Measurements from ENCODE around the gene NLN.
"Not testable (repeated sequence)": the region's sequence is repeated elsewhere in the genome, so short reads cannot be mapped to it uniquely, and the experiment has no call there.

The NLN gene

DNA sequence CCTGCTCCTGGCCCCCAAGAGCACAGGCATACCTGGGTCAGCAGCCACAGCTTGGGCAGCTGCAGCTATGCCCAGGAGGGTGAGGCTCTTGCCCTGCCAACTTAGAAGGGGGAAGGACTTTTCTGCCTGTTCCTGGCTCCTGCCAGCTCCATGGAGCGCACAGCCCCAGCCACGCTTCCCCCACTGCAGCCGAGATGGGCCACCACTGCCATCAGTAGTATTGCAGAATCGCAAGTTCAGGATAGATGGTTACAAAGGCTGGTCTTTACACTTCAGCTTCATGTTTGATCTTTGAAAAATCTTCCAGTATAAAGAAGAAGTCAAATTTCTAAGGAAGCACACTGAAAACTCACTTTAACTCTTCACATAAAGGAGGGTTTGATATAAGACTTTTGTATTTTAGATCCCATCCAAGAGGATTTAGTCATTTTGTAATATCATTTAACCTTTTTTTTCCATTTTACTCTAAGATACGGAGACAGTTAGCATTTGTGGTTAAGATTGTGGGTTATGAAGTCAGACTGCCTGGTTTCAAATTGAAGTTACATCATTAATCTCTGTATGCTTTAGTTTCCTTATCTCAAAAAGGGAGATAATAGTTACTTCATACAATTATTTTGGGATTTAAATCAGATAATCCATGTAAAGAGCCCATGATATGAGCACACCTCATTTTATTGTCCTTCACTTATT, 81.8 kb downstream of the NLN start:
- no peak overlapping the region for H3K27ac Mint-ChIP-seq
- H3K4me3 Mint-ChIP-seq, result no peak overlapping the region
- peaks cover 33% of the 10 kb centered on the region for H3K4me1 Mint-ChIP-seq
- no peaks in the 10 kb centered on the region for H3K9me3 Mint-ChIP-seq
- peak; percentile 77 for ATAC-seq
- no peak for DNase-seq (ENCODE audit: low spot score in 2 of 2)
- H3K36me3 Mint-ChIP-seq, result no peaks in the 10 kb centered on the region

DNA sequence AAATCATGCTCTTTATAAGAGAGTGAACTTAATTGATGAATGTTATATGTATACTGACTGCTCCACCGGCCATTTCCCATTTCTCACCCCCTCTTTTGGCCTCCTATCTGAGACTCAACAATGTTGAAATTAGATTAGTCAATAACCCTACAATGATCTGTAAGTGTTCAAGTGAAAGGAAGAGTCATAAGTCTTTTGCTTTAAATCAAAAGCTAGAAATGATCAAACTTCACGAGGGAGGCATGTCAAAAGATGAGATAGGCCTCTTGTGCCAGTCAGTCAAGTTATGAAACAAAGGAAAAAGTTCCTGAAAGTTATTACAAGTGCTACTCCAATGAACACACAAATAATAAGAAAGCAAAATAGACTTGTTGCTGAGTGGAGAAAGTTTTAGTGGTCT, 83.1 kb downstream of the NLN start:
- H3K4me1 Mint-ChIP-seq, result peaks cover 33% of the 10 kb centered on the region
- no peak for DNase-seq (ENCODE audit: low spot score in 2 of 2)
- peak; percentile 46 for ATAC-seq
- H3K27ac Mint-ChIP-seq, result no peak overlapping the region
- H3K9me3 Mint-ChIP-seq, result no peaks in the 10 kb centered on the region
- no peaks in the 10 kb centered on the region for H3K36me3 Mint-ChIP-seq
- no peak overlapping the region for H3K4me3 Mint-ChIP-seq

DNA sequence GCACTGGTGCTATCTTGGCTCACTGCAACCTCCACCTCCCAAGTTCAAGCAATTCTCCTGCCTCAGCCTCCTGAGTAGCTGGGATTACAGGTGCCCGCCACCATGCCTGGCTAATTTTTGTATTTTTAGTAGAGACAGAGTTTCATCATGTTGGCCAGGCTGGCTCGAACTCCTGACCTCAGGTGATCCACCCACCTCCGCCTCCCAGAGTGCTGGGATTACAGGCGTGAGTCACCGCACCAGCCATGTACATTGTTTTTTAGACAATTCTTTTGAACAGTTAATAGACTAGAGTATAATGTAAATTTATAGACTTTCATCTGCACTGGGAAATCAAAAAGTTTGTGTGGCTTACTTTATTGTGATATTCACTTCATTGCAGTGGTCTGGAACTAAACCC, 85.5 kb downstream of the NLN start:
- H3K27ac Mint-ChIP-seq; DNase-seq (ENCODE audit: low spot score in 2 of 2); H3K9me3 Mint-ChIP-seq; H3K36me3 Mint-ChIP-seq; ATAC-seq; H3K4me3 Mint-ChIP-seq: not testable (repeated sequence)
- H3K4me1 Mint-ChIP-seq, result peaks cover 25% of the 10 kb centered on the region

- Mint-ChIP-seq H3K27ac (no peak overlapping the region), H3K4me1 (peaks cover 23% of the 10 kb centered on the region), H3K36me3 (no peaks in the 10 kb centered on the region), H3K9me3 (no peaks in the 10 kb centered on the region), H3K4me3 (no peak overlapping the region)
- ATAC-seq (no peak), DNase-seq (ENCODE audit: low spot score in 2 of 2) (no peak)
Observed at GRCh38 chr5:65808251-65808741, 86.3 kb downstream of the NLN start.

DNA sequence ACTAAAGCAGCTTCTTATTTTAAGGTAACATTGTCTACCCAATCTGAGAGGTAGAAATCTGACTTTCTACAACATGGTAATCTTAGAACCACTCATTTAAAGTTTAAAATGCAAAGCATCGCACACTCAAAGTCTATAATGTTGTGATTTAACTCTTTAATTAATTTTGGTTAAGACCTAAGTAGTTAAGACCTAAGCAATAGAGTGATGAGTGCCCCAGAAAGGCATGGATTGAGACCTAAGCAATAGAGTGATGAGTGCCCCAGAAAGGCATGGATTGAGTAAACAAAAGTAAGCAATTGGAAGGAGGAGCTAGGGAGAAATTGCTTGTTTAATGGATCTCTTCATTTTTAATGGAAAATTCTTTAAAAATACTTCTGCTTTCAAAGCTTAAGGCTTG, 86.8 kb downstream of the NLN start:
- DNase-seq (ENCODE audit: low spot score in 2 of 2) (no peak), ATAC-seq (no peak)
- H3K27ac Mint-ChIP-seq, result no peak overlapping the region
- H3K4me3 Mint-ChIP-seq, result no peak overlapping the region
- no peaks in the 10 kb centered on the region for H3K36me3 Mint-ChIP-seq
- peaks cover 18% of the 10 kb centered on the region for H3K4me1 Mint-ChIP-seq
- no peaks in the 10 kb centered on the region for H3K9me3 Mint-ChIP-seq

GRCh38 chr5:65809817-65810531, 88.0 kb downstream of the NLN start:
- Mint-ChIP-seq H3K27ac (no peak overlapping the region), H3K36me3 (no peaks in the 10 kb centered on the region), H3K9me3 (no peaks in the 10 kb centered on the region), H3K4me1 (peaks cover 6% of the 10 kb centered on the region), H3K4me3 (no peak overlapping the region)
- DNase-seq (ENCODE audit: low spot score in 2 of 2) (no peak), ATAC-seq (no peak)

- H3K9me3 Mint-ChIP-seq, result no peaks in the 10 kb centered on the region
- ATAC-seq, result no peak
- H3K27ac Mint-ChIP-seq, result no peak overlapping the region
- H3K36me3 Mint-ChIP-seq, result no peaks in the 10 kb centered on the region
- no peaks in the 10 kb centered on the region for H3K4me1 Mint-ChIP-seq
- no peak for DNase-seq (ENCODE audit: low spot score in 2 of 2)
- no peak overlapping the region for H3K4me3 Mint-ChIP-seq
Observed at GRCh38 chr5:65811004-65811403, 89.0 kb downstream of the NLN start.

DNA sequence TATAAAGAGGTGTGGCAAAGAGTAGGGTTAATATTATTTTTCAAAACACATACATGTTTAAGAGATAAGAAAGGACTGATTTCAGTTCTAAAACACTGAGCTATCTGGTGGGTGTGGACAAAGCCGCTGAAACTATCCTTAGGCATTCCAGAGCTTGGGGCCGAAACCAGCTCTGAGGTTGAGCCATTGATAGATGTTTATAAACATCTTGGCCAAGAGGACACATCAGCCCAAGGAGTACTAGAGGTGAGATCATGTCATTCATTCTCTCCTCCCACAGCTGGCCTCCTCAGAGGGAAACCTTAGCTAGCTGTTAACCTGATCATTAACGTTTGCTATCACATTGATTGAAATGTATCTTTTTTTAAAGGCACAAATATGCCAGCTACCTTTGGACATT, 89.9 kb downstream of the NLN start:
- Mint-ChIP-seq H3K4me1 (no peaks in the 10 kb centered on the region), H3K27ac (no peak overlapping the region), H3K4me3 (no peak overlapping the region), H3K36me3 (no peaks in the 10 kb centered on the region), H3K9me3 (no peaks in the 10 kb centered on the region)
- ATAC-seq, result no peak
- DNase-seq (ENCODE audit: low spot score in 2 of 2), result no peak

DNA sequence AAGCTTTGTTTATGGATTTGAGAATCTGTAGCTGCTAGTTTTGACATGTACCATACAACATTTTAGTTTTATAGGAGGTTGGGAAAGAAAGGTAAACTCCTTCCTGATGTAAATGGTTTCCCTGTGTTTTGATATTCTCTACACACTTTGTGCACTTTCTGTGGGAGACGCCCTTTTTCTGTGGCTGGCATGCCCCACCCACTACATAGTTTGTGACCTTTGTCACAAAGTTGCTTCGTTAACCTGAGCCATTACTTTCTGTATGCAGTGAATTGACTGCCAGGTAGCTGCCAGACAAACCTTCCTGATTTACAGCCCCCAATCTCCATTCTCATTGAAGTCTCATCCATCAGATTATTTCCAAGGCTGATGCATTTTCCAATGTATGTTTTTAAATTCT, 90.6 kb downstream of the NLN start:
- ATAC-seq (no peak), DNase-seq (ENCODE audit: low spot score in 2 of 2) (no peak)
- Mint-ChIP-seq H3K4me1 (no peaks in the 10 kb centered on the region), H3K9me3 (no peaks in the 10 kb centered on the region), H3K27ac (no peak overlapping the region), H3K4me3 (no peak overlapping the region), H3K36me3 (no peaks in the 10 kb centered on the region)

DNA sequence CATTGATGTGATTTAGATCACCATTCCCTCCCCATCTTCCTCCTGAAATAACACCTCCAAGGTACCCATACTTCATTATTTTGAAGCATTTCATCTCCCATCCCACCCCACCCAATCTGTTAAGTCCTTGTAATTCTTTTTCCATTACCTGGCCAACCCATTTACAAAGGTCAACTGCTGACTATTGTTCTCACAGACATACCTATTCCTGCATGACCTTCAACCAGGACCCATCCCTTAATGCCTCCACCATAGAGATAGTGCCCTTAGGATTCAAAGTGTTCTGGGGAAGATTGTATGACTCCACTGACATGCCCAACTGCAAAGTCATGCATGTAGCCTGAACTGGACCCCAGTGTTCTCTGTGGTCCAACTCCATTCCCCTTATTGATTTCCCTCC, 91.2 kb downstream of the NLN start:
- DNase-seq (ENCODE audit: low spot score in 2 of 2) (no peak), ATAC-seq (no peak)
- no peaks in the 10 kb centered on the region for H3K36me3 Mint-ChIP-seq
- no peak overlapping the region for H3K27ac Mint-ChIP-seq
- H3K4me1 Mint-ChIP-seq, result no peaks in the 10 kb centered on the region
- H3K9me3 Mint-ChIP-seq, result no peaks in the 10 kb centered on the region
- no peak overlapping the region for H3K4me3 Mint-ChIP-seq

DNA sequence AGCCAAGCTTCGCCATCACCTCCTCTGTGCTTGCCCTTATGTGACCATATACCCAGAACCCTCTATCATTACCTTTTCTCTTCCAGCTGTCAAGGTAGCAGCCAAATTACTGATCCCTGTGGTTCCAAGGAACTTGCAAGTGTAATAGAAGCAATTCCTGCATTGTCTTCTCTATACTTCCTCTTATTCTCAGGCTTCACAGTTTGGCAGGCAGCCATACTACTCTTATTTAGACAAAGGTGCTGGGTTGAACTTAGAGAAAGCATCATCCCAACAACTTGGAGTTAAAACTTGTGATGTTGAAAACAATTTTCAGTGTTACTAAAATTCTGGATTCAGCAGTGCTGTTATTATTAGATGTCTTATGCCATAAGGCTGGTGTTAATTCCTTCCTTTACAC, 93.2 kb downstream of the NLN start:
- no peak overlapping the region for H3K4me3 Mint-ChIP-seq
- no peaks in the 10 kb centered on the region for H3K4me1 Mint-ChIP-seq
- ATAC-seq (no peak), DNase-seq (ENCODE audit: low spot score in 2 of 2) (no peak)
- no peak overlapping the region for H3K27ac Mint-ChIP-seq
- H3K36me3 Mint-ChIP-seq, result no peaks in the 10 kb centered on the region
- no peaks in the 10 kb centered on the region for H3K9me3 Mint-ChIP-seq

GRCh38 chr5:65816729-65817128, 94.7 kb downstream of the NLN start:
- ATAC-seq, result no peak

DNA sequence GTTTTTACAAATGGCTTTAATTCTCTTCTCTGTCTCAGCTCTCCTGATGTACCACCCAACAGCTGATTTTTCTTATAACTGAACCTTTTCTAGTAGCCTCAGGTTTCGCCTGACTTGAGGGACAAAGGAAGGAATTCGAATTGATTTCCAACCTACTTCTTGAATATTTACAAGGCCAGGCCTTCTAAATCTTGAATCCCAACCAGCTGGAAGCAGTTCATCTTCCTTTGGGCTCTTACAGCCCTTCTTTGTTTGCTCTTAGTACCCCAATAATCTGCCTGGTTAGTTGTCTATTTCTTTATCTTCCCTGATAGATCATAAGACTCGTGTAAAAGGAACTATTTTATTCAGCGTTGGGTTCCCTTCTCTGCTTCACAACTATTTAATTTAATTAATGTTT, 95.9 kb downstream of the NLN start:
- no peaks in the 10 kb centered on the region for H3K36me3 Mint-ChIP-seq
- H3K4me1 Mint-ChIP-seq, result no peaks in the 10 kb centered on the region
- H3K4me3 Mint-ChIP-seq, result no peak overlapping the region
- H3K27ac Mint-ChIP-seq, result no peak overlapping the region
- DNase-seq (ENCODE audit: low spot score in 2 of 2) (no peak), ATAC-seq (no peak)
- H3K9me3 Mint-ChIP-seq, result no peaks in the 10 kb centered on the region

More at GRCh38 chr5:65816729-65817128, 94.7 kb downstream of the NLN start:
- no peak overlapping the region for H3K27ac Mint-ChIP-seq
- DNase-seq (ENCODE audit: low spot score in 2 of 2), result no peak
- no peaks in the 10 kb centered on the region for H3K9me3 Mint-ChIP-seq
- no peaks in the 10 kb centered on the region for H3K36me3 Mint-ChIP-seq
- H3K4me3 Mint-ChIP-seq, result no peak overlapping the region
- H3K4me1 Mint-ChIP-seq, result no peaks in the 10 kb centered on the region

DNA sequence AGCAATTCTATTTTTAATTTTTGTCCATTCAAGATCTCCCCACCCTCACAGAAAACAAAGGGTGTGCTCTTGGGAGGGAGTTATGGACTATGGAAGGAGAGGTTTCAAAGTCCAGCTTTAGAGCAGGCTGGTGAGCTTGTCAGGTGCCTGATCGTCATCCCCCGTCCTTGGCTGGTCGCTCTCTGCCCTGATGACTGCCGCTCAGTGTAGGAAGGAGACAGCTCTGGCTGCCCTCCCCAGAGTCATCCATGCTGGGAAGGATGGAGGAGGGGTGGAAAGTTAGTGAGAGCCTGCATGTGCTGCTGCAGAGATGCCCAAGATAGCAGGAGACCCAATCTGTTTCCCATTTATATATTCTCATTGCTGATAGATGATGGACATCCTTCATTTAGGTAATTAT, 96.6 kb downstream of the NLN start:
- Mint-ChIP-seq H3K4me1 (no peaks in the 10 kb centered on the region), H3K27ac (no peak overlapping the region), H3K4me3 (no peak overlapping the region), H3K36me3 (no peaks in the 10 kb centered on the region), H3K9me3 (no peaks in the 10 kb centered on the region)
- ATAC-seq, result no peak
- no peak for DNase-seq (ENCODE audit: low spot score in 2 of 2)

DNA sequence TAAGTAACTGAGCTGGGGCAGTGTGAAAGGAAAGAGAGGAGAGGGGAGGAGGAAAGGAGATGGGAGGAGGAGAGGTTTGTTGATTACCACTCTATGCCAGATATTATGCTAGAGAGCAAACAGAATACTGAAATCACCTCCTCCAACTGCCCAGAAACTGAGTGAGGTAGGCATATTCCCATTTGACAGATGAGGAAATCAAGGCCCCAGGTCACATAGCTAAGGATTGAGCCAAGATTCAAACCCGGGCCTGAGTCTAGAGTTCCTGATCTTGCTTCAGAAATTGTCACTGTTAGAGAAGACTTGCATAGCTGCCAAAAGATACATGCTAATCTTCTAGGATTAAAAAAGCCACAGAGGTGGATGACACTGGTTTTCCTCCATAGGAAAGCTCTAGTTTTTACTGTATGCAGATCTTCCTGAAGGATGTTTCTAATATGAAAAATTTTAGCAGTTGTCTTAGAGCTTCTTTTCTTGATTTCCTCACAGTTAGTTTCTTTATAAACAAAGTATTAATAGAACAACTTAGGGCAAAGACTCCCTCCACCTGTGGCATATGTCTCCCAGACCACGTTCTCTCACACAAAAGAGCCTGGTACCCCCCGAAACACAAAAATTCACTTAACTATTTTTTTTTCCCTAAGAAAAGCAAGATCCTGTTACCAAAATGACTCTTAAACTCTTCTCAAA, 97.4 kb downstream of the NLN start:
- DNase-seq (ENCODE audit: low spot score in 2 of 2) (no peak), ATAC-seq (no peak)
- Mint-ChIP-seq H3K27ac (no peak overlapping the region), H3K4me3 (no peak overlapping the region), H3K9me3 (no peaks in the 10 kb centered on the region), H3K36me3 (no peaks in the 10 kb centered on the region), H3K4me1 (no peaks in the 10 kb centered on the region)

GRCh38 chr5:65819905-65820240, 97.9 kb downstream of the NLN start:
- DNase-seq (ENCODE audit: low spot score in 2 of 2) (no peak), ATAC-seq (peak; percentile 43)
- Mint-ChIP-seq H3K27ac (no peak overlapping the region), H3K4me1 (no peaks in the 10 kb centered on the region), H3K4me3 (no peak overlapping the region), H3K36me3 (no peaks in the 10 kb centered on the region), H3K9me3 (no peaks in the 10 kb centered on the region)

Data from stimulated activated effector memory CD8-positive, alpha-beta T cell treated with anti-CD3 and anti-CD28 coated beads, Interleukin-12 subunit alpha, Interleukin-12 subunit beta, amount 100 ng/mL, for 72 hours (primary cell).